SK-N-SH treated with all-trans-retinoic acid at 6 μM for 48 hours (cell line): ENCODE measurements around the gene TRAP1.

Experiments used
- ATAC-seq: fragments of 200-7000 bp; cut with Tn5 transposase; 3 replicates; pipeline ENCODE4 v1.9.1; 2020; ENCODE audit warnings: mild to moderate bottlenecking, moderate library complexity
- ARNTL ChIP-seq: fragments of 450-650 bp; formaldehyde crosslinking; IDR thresholded peaks from 2 replicates; pipeline ENCODE4 v1.5.0; 2020; ENCODE audit warnings: low read depth, mild to moderate bottlenecking, moderate library complexity, borderline replicate concordance
- BACH2 ChIP-seq: fragments of 250-450 bp; sonication (Bioruptor Pico); IDR thresholded peaks from 2 replicates; pipeline ENCODE4 v1.9.0; 2021; ENCODE audit warnings: mild to moderate bottlenecking, borderline replicate concordance
- CSDC2 ChIP-seq: fragments of 250-450 bp; sonication (Bioruptor Pico); IDR thresholded peaks from 2 replicates; pipeline ENCODE4 v1.5.0; 2020; ENCODE audit warnings: mild to moderate bottlenecking, moderate library complexity
- ESRRG ChIP-seq: fragments of 250-450 bp; sonication (Bioruptor Pico); IDR thresholded peaks from 2 replicates; pipeline ENCODE4 v1.6.1; 2021; ENCODE audit warnings: mild to moderate bottlenecking
- GLIS3 ChIP-seq: fragments of 250-450 bp; sonication (Bioruptor Pico); IDR thresholded peaks from 2 replicates; pipeline ENCODE4 v1.5.0; 2020; ENCODE audit warnings: mild to moderate bottlenecking, moderate library complexity
- ISL1 ChIP-seq: fragments of 250-450 bp; sonication (Bioruptor Pico); IDR thresholded peaks from 2 replicates; pipeline ENCODE4 v2.1.2; 2022; ENCODE audit warnings: mild to moderate bottlenecking, moderate library complexity
- OSR1 ChIP-seq: fragments of 250-450 bp; sonication (Bioruptor Pico); IDR thresholded peaks from 2 replicates; pipeline ENCODE4 v1.8.0; 2022; ENCODE audit warnings: moderate library complexity, mild to moderate bottlenecking, inconsistent platforms
- PPARA ChIP-seq: fragments of 250-450 bp; sonication (Bioruptor Pico); IDR thresholded peaks from 2 replicates; pipeline ENCODE4 v1.5.0; 2020; ENCODE audit warnings: mild to moderate bottlenecking, borderline replicate concordance
- RARB ChIP-seq: fragments of 250-450 bp; sonication (Bioruptor Pico); IDR thresholded peaks from 2 replicates; pipeline ENCODE4 v1.8.0; 2021; ENCODE audit warnings: mild to moderate bottlenecking, moderate library complexity
- SNAI2 ChIP-seq: fragments of 250-450 bp; sonication (Bioruptor Pico); IDR thresholded peaks from 2 replicates; pipeline ENCODE4 v1.5.0; 2020; ENCODE audit warnings: mild to moderate bottlenecking, moderate library complexity
- TCF4 ChIP-seq: fragments of 250-450 bp; sonication (Bioruptor Pico); IDR thresholded peaks from 2 replicates; pipeline ENCODE4 v1.8.0; 2021; ENCODE audit warnings: mild to moderate bottlenecking, moderate library complexity, borderline replicate concordance
- TOX ChIP-seq: fragments of 250-450 bp; sonication (Bioruptor Pico); IDR thresholded peaks from 2 replicates; pipeline ENCODE4 v1.8.0; 2021; ENCODE audit warnings: mild to moderate bottlenecking, moderate library complexity, borderline replicate concordance
- ZC3H10 ChIP-seq: fragments of 250-450 bp; sonication (Bioruptor Pico); IDR thresholded peaks from 2 replicates; pipeline ENCODE4 v1.5.1; 2021; ENCODE audit warnings: mild to moderate bottlenecking, moderate library complexity
- ZFP3 ChIP-seq: fragments of 250-450 bp; sonication (Bioruptor Pico); IDR thresholded peaks from 2 replicates; pipeline ENCODE4 v1.5.0; 2020; ENCODE audit warnings: mild to moderate bottlenecking, moderate library complexity
- ZFP30 ChIP-seq: fragments of 450-650 bp; formaldehyde crosslinking; IDR thresholded peaks from 2 replicates; pipeline ENCODE4 v1.5.0; 2022; ENCODE audit warnings: mild to moderate bottlenecking, moderate library complexity
- ZNF565 ChIP-seq: fragments of 450-650 bp; formaldehyde crosslinking; conservative IDR thresholded peaks from 2 replicates; pipeline ENCODE4 v1.5.0; 2020; ENCODE audit warnings: low read depth, mild to moderate bottlenecking, moderate library complexity
- ZNF70 ChIP-seq: fragments of 450-650 bp; formaldehyde crosslinking; IDR thresholded peaks from 2 replicates; pipeline ENCODE4 v1.5.0; 2020; ENCODE audit warnings: mild to moderate bottlenecking, moderate library complexity
- ZNF8 ChIP-seq: fragments of 450-650 bp; formaldehyde crosslinking; IDR thresholded peaks from 2 replicates; pipeline ENCODE4 v1.5.0; 2020; ENCODE audit warnings: mild to moderate bottlenecking, moderate library complexity
- TF ChIP-seq, protein P1 (sequence below): fragments of 250-450 bp; sonication (Bioruptor Pico); IDR thresholded peaks from 2 replicates; pipeline ENCODE4 v1.8.0; 2020; ENCODE audit warnings: mild to moderate bottlenecking, moderate library complexity, borderline replicate concordance
- TF ChIP-seq, protein P2 (sequence below): fragments of 250-450 bp; sonication (Bioruptor Pico); IDR thresholded peaks from 2 replicates; pipeline ENCODE4 v1.8.0; 2021; ENCODE audit warnings: low read depth, mild to moderate bottlenecking, moderate library complexity, borderline replicate concordance
- TF ChIP-seq, protein P3 (sequence below): fragments of 250-450 bp; sonication (Bioruptor Pico); IDR thresholded peaks from 2 replicates; pipeline ENCODE4 v1.5.0; 2020; ENCODE audit warnings: mild to moderate bottlenecking, moderate library complexity
- TF ChIP-seq, protein P4 (sequence below): fragments of 250-450 bp; sonication (Bioruptor Pico); IDR thresholded peaks from 2 replicates; pipeline ENCODE4 v1.5.1; 2020; ENCODE audit warnings: low read depth, mild to moderate bottlenecking, moderate library complexity

TRAP1 gene

DNA sequence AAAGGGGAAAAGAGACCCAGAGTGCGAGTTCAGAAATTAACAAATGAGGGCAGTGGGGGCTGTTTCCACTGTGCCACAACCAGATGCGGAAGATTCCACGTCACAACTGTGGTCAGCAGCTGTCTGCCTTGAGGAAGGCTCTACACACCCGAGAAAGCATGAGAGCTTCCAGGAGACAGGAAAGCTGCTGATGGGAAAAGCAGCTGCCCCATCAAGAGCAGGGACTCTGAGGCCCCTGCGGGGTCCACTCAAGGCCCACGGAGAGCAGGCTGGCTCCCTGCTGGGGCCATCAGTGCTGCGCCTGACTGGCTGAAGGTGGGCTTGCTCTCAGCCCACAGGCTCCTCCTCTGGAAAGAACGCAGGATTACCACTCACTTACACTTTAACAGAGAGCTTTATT is 14.8 kb upstream of the TRAP1 start:
- no peak for ATAC-seq
- TF ChIP-seq CSDC2 (CRISPR knock-in tag) (no peak), ZNF8 (CRISPR knock-in tag) (no peak), ESRRG (CRISPR knock-in tag) (no peak), RARB (CRISPR knock-in tag) (no peak), GLIS3 (CRISPR knock-in tag) (no peak), ZNF565 (CRISPR knock-in tag) (no peak), SNAI2 (no peak), ISL1 (CRISPR knock-in tag) (no peak), ZFP30 (CRISPR knock-in tag) (no peak), OSR1 (no peak), ZC3H10 (CRISPR knock-in tag) (no peak), TOX (CRISPR knock-in tag) (no peak), ZFP3 (CRISPR knock-in tag) (no peak), ZNF70 (CRISPR knock-in tag) (no peak)
- TF ChIP-seq, protein P1, sequence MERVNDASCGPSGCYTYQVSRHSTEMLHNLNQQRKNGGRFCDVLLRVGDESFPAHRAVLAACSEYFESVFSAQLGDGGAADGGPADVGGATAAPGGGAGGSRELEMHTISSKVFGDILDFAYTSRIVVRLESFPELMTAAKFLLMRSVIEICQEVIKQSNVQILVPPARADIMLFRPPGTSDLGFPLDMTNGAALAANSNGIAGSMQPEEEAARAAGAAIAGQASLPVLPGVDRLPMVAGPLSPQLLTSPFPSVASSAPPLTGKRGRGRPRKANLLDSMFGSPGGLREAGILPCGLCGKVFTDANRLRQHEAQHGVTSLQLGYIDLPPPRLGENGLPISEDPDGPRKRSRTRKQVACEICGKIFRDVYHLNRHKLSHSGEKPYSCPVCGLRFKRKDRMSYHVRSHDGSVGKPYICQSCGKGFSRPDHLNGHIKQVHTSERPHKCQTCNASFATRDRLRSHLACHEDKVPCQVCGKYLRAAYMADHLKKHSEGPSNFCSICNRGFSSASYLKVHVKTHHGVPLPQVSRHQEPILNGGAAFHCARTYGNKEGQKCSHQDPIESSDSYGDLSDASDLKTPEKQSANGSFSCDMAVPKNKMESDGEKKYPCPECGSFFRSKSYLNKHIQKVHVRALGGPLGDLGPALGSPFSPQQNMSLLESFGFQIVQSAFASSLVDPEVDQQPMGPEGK (CRISPR knock-in tag), result no peak
- TF ChIP-seq, protein P2, sequence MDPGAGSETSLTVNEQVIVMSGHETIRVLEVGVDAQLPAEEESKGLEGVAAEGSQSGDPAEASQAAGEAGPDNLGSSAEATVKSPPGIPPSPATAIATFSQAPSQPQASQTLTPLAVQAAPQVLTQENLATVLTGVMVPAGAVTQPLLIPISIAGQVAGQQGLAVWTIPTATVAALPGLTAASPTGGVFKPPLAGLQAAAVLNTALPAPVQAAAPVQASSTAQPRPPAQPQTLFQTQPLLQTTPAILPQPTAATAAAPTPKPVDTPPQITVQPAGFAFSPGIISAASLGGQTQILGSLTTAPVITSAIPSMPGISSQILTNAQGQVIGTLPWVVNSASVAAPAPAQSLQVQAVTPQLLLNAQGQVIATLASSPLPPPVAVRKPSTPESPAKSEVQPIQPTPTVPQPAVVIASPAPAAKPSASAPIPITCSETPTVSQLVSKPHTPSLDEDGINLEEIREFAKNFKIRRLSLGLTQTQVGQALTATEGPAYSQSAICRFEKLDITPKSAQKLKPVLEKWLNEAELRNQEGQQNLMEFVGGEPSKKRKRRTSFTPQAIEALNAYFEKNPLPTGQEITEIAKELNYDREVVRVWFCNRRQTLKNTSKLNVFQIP, result no peak
- TF ChIP-seq, protein P3, sequence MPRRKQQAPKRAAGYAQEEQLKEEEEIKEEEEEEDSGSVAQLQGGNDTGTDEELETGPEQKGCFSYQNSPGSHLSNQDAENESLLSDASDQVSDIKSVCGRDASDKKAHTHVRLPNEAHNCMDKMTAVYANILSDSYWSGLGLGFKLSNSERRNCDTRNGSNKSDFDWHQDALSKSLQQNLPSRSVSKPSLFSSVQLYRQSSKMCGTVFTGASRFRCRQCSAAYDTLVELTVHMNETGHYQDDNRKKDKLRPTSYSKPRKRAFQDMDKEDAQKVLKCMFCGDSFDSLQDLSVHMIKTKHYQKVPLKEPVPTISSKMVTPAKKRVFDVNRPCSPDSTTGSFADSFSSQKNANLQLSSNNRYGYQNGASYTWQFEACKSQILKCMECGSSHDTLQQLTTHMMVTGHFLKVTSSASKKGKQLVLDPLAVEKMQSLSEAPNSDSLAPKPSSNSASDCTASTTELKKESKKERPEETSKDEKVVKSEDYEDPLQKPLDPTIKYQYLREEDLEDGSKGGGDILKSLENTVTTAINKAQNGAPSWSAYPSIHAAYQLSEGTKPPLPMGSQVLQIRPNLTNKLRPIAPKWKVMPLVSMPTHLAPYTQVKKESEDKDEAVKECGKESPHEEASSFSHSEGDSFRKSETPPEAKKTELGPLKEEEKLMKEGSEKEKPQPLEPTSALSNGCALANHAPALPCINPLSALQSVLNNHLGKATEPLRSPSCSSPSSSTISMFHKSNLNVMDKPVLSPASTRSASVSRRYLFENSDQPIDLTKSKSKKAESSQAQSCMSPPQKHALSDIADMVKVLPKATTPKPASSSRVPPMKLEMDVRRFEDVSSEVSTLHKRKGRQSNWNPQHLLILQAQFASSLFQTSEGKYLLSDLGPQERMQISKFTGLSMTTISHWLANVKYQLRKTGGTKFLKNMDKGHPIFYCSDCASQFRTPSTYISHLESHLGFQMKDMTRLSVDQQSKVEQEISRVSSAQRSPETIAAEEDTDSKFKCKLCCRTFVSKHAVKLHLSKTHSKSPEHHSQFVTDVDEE, result no peak
- TF ChIP-seq, protein P4, sequence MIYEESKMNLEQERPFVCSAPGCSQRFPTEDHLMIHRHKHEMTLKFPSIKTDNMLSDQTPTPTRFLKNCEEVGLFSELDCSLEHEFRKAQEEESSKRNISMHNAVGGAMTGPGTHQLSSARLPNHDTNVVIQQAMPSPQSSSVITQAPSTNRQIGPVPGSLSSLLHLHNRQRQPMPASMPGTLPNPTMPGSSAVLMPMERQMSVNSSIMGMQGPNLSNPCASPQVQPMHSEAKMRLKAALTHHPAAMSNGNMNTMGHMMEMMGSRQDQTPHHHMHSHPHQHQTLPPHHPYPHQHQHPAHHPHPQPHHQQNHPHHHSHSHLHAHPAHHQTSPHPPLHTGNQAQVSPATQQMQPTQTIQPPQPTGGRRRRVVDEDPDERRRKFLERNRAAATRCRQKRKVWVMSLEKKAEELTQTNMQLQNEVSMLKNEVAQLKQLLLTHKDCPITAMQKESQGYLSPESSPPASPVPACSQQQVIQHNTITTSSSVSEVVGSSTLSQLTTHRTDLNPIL (CRISPR knock-in tag), result no peak

DNA sequence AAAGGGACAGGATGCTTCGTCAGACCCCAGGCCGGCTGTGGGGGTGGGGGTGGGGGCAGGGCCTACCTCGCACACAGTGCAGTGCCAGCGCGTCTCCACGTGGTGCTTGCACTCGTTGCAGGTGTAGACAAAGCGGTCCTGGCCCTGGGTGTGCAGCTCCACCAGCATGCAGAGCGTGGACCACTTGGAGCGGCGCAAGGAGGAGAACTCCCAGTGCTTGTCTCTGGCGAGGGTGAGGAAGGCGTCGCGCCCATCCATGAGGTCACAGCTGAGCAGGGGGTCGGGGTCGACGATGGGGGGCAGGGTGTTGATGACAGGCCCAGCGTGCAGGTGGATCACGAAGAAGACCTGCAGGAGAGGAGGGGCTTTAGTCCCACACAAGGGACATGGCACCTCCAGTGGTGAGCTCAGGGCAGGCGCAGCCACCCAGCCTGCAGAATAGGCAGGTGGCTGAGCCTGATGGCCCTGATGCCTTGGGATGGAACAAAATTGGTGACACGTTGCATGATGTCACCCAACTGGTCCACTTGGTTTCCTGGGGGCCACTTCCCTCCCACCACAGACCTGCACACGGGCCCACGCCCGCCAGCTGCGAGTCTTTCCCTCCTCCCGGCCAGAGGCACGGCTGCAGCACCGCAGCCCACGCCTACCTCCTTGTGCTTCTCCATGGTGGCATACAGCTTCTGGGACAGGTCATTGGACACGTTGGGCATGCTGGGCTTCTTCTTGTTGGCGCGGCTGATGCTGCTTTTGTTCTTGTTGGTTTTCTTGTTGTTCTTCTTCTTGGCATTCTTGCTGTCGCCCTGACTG is 14.0 kb upstream of the TRAP1 start:
- TF ChIP-seq CSDC2 (CRISPR knock-in tag) (no peak), GLIS3 (CRISPR knock-in tag) (no peak), ESRRG (CRISPR knock-in tag) (no peak), TCF4 (CRISPR knock-in tag) (no peak), ISL1 (CRISPR knock-in tag) (no peak), SNAI2 (no peak), ZC3H10 (CRISPR knock-in tag) (no peak), ARNTL (no peak), RARB (CRISPR knock-in tag) (no peak), ZNF70 (CRISPR knock-in tag) (no peak), PPARA (CRISPR knock-in tag) (no peak), ZFP3 (CRISPR knock-in tag) (no peak), ZFP30 (CRISPR knock-in tag) (no peak), ZNF565 (CRISPR knock-in tag) (no peak), BACH2 (CRISPR knock-in tag) (no peak)
- TF ChIP-seq, protein P3, result no peak
- TF ChIP-seq, protein P4 (CRISPR knock-in tag), result no peak
- TF ChIP-seq, protein P1 (CRISPR knock-in tag), result no peak
- TF ChIP-seq, protein P2, result no peak

More for the DNA sequence above, 14.0 kb upstream of the TRAP1 start:
- no peak for ATAC-seq
